GM19099 (cell line): ENCODE results near the gene COX8A.

Experiments
- POLR2A ChIP-seq: IDR thresholded peaks from 3 replicates; pipeline ENCODE4 v1.6.1; 2011; ENCODE audit warnings: low read depth; ENCODE audit not compliant: insufficient read length; ENCODE audit errors: extremely low read depth

Gene COX8A

GRCh38 chr11:63974259-63975143 is at the start of gene COX8A:
TSS of gene COX8A (plus strand) at chr11:63974620. CDS start at chr11:63974681, 61 bp downstream.
- peak; percentile 90 for TF ChIP-seq POLR2A

GRCh38 chr11:63929616-63930015 is 44.8 kb upstream of the COX8A start:
- TF ChIP-seq POLR2A, result no peak

DNA sequence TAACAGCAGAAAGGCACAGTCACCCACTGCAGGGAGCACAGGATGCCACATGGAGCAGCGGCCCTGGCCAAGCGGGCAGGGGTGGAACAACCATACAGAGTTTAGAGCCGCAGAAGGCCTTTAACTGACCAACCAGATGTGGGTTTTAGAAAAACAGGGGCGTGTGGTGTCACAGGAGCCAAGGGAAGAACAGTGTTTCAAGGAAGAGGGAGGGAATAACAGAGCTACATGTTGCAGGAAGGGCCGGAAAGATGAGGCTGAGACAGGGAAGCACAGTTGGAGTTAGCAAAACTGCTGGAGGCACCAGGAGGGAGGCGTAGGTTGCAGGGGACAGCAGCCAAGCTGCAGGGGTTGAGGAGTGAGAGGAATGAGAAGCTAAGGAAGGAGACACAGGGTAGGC is 43.4 kb upstream of the COX8A start:
- no peak for TF ChIP-seq POLR2A

DNA sequence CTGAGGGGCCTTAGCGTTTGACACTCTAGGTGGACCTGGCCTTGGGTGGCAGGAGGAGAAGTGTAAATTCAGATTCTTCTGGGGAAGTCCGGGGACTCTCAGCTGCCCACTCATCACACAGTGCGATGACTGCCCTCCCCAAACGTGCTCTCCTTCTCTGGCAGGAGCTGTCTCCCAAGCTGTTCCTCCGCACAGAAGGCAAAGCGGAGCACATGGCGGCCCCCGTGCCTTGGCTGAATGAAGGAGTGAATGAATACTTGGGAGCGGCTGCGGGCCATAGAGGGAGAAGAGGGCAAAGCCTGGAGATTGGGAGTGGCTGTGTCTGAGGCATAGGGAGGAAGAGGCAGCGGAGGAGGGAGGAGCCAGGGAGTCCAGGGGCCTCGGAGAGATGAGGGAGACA is 42.5 kb upstream of the COX8A start:
- no peak for TF ChIP-seq POLR2A

- no peak for TF ChIP-seq POLR2A
These were observed 41.0 kb upstream of the COX8A start for GRCh38 chr11:63933459-63933858.

GRCh38 chr11:63937713-63938478 is 36.5 kb upstream of the COX8A start:
- TF ChIP-seq POLR2A, result no peak

GRCh38 chr11:63938479-63939396 is 35.7 kb upstream of the COX8A start, which contains the start of gene NAA40:
TSS of gene NAA40 (plus strand) at chr11:63939002. CDS start at chr11:63939097, 95 bp downstream.
- peak; percentile 53 for TF ChIP-seq POLR2A

DNA sequence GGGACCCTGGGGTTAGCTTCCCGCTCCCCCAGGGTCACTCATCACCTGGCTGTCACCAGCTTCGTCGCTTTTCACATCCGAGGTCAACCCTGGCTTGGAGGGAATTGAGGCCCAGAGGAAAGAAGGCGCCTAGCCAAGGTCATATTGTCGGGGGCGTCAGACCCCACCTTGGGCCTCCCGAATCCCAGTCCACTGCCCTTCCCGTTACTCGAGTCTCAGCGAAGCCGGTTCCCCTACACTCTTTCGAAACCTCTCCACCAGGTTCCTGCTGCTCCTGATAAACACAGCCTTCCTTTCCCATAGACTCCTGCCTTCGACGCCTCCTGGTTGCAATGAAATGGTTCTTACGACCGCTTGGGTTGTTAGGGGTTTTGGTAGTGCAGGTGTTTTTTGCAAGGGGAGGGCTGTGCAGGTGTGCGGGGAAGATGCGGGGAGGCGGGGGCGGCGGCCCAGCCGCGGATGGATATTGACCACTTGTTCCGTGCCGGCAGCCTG is 35.0 kb upstream of the COX8A start:
- TF ChIP-seq POLR2A, result peak; percentile 14

GRCh38 chr11:63940786-63941185 is 33.6 kb upstream of the COX8A start:
- TF ChIP-seq POLR2A, result no peak

- no peak for TF ChIP-seq POLR2A
These were observed 32.5 kb upstream of the COX8A start for GRCh38 chr11:63941901-63942300.

- no peak for TF ChIP-seq POLR2A
These were observed 31.6 kb upstream of the COX8A start for GRCh38 chr11:63942803-63943202.

DNA sequence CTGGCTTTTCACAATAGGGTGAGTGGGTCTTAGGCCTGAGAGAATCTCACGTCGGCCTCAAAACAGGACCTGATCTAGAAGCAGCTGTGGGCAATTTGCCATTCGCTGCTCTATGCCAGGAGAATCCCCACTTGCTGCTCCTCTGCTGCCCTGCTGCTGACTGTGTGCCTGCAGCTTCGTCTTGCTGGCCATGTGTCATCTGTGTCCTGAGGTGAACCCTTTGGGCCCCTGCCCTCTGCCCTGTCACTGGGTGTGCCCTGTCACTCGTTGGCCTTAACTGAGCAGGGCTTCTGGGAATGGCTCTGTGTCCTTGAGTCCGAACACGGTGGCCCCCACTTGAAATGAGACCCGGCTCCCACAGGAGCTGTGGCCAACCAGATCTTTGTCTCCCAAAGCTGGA is 29.4 kb upstream of the COX8A start:
- no peak for TF ChIP-seq POLR2A

DNA sequence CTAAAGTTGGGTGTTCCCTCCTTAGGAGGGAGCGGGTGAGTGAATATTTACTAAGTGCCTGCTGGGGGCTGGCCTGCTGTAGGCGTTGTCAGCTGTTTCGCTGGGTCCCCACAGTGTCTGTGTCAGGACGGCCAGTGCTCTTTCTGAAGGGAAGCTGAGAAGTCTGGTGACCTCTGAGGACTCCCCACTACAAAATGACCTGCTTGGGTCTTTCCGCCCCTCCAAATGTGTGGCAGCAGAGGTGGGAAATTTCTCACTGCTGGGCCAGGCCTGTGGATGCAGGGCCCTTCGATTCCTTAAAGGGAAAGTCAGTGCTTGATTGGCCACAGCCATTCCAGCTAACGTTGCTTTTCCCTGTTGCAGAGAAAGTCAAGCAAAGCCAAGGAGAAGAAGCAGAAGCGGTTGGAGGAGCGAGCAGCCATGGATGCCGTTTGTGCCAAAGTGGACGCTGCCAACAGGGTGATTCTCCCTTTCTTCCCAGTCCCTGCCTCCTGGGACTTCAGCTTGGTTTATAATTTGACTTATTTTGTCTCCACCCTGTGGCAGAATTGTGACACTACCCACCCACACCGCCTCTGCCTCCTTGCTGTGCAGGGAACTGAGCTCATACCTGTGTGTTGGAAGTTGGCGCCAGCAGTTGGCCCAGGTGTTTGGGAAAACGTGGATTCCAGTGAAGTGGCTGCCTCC is 28.8 kb upstream of the COX8A start:
- TF ChIP-seq POLR2A, result no peak
